ENCODE data around the gene CBR3.
"Not testable (repeated sequence)": the region's sequence is repeated elsewhere in the genome, so short reads cannot be mapped to it uniquely, and the experiment has no call there.

The CBR3 gene

DNA sequence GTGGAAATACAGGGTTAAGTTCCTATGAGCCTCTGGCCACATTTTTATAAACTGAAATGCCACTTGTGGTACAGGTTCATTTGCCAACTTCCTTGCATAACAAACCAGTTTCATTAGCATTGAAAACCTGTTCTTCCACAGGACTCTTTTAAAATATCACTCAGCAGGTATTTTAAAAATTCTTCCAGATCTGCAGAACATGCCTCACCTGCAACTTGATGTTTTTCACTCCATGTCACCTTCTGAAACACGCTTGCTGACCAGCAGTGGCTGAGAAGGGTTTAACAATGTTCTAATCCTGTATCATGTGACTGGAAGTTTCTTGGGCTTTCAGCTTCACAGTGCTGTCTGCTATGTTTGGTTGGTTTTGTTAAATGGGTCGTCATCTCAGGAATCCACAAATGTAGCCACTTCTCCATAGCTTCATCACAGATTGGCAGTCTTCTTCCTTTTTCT is 17.6 kb upstream of the CBR3 start:
- DNase-seq (ENCODE audit: low read depth in 3 of 3): no peak

DNA sequence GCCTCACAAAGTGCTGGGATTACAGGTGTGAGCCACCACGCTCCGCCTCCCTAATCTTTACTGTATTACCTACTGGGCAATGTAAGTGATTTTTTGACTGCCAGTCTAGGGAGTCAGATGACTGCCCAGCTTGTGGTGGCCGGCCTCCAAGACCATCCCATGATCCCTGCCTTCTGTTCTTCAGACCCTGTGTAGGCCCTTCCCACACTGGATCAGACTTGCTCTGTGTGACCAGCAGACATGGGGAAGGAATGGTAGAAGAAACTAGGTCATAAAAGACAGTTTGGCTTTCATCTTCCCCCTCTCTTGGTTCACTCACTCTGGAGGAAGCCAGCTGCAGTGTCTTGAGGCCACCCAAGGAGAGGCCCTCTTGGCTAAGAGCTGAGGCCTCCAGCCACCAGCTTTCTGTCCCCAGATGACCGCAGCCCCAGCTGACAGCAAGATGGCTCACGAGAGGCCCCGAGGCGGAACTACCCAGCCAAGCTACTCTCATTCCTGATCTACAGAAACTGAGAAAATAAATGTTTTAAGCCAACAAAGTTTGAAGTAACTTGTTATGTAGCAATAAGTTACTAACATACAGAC is 14.5 kb upstream of the CBR3 start:
- DNase-seq (ENCODE audit: low read depth in 3 of 3): no peak

DNA sequence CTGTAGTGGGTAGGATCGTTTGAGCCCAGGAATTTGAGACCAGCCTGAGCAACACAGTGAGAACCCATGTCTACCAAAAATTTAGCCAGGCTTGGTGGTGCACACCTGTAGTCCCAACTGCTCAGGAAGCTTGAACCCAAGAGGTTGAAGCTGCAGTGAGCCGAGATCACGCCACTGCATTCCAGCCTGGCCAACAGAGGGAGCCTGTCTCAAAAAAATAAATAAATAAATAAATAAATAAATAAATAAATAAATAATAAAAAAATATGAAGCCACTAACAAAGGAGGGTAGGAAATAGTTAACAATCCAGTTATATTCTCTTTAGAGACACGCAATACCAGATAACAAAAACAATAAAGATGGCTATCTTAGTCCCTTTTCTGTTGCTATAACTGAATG is 11.9 kb upstream of the CBR3 start:
- DNase-seq (ENCODE audit: low read depth in 3 of 3): no peak

DNA sequence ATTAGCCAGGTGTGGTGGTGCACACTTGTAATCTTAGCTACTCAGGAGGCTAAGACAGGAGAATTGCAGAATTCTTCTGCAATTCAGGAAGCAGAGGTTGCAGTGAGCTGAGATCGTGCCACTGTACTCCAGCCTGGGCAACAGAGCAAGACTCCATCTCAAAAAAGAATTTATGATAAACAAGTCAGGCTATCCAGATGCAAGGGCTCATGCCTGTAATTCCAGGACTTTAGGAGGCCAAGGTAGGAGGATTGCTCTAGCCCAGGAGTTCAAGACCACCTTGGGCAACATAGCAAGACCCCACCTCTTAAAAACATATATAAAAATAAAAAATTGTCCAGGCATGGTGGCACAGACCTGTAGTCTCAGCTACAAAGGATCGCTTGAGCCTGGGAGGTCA is 10.5 kb upstream of the CBR3 start:
- no peak for DNase-seq (ENCODE audit: low read depth in 3 of 3)

DNA sequence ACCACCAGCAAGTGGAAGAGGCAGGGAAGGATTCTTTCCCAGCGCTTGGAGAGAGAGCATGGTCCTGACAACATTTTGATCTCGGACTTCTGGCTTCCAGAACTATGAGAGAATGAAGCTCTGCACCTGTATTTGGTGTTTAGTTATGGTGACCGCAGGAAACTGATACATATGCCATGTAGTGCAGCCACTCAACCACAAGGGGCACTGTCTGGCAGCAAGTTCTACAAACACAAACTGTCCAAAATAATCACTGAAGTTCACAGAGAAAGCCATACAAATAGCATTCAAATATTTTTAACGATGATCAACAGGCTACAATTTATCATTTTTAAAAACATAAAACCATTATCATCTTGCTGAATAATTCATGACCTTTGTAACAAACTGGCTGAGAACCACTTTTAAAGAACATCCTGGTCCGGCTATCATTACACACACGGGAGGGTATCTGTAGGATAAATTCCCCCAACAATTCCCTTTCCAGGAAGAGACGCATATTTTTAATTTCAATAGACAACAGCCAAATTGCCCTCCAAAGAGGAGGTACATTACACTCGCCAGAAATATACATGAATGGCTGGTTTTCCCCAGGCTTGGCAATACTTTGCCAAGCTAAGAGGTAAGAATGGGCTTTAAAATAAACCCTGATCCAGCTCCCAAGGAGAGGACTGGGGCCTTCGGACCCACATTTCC is 9.2 kb upstream of the CBR3 start:
- peak in 1 of 3 donors; percentile 31 for DNase-seq (ENCODE audit: low read depth in 3 of 3)

DNA sequence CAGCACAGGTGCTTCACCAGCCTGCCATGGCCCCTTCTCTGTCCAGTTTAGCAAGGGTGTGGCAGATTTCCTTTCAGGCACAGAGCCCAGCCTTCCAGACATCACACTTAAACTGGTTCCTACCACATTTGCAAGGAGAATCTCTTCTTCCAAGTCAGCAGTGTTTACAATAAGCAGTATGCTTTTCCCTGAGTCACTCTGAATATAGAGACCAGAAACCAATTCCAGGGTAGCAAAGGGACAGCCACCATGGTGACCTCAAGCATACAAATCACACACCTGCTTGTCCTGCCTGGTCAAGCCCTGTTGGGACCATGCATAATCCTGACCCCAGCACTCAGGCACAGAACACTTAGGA is 8.7 kb upstream of the CBR3 start:
- DNase-seq (ENCODE audit: low read depth in 3 of 3): no peak

DNA sequence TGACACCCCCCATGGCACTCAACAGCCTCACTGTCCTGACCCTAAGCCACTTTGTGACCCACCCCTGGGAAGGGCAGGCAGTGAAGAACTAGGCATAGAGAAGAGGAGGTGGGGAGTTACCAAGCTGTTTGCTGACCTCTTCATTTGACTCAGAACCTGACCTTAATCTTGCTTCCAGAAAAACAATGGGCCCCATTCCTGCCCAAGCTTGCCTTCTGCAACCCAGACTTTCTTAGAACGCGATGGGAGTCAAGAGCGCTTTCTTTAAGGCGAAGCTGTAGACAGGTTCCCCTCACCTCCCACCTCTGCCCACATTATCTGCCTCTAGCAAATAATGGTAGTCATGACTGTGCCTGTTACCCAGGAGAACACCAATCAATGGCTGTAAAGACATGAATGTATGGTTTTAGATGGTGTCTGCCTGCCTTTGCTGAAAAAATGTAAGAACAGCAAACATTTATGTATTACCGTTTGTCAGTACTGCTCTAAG is 8.2 kb upstream of the CBR3 start:
- DNase-seq (ENCODE audit: low read depth in 3 of 3): no peak

DNA sequence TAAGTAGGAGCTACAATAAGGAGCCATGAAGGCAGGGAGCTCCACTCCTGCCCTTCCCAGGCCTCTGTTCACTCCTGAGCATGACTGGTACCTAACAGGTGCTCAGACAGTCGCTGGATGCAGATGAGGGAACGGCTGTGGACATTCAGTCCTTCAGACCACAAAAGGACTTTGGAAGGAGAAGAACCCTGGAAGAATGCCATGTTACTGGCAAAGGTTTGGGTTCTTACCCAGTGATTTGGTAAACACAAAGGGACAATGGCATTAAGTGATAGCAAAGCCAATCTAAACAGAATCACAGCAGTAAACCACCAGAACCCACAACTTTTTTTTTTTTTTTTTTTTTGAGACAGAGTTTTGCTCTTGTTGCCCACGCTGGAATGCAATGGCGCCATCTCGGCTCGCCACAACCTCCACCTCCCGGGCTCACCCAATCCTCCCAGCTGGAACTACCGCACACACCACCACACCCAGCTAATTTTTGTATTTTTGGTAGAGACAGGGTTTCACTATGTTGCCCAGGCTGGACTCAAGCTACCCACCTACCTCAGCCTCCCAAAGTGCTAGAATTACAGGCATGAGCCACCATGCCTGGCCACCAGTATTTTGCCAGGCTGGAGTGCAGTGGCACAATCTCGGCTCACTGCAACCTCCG is 7.5 kb upstream of the CBR3 start:
- no peak for DNase-seq (ENCODE audit: low read depth in 3 of 3)

DNA sequence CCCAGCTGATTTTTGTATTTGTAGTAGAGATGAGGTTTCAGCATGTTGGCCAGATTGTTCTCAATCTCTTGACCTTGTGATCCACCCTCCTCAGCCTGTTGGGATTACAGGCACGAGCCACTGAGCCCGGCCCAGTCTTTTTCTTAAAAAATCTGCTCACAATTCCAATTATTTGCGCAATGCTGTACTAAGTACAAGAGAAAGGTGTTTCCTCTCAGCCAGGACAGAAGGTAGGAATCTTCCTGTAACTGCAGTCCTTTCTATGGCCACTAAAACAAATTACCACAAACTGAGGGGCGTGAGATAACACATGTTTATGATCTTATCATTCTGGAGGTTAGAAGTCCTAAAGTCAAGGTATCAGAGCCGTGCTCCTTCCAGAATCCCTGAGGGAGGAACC is 6.9 kb upstream of the CBR3 start:
- no peak for DNase-seq (ENCODE audit: low read depth in 3 of 3)

DNA sequence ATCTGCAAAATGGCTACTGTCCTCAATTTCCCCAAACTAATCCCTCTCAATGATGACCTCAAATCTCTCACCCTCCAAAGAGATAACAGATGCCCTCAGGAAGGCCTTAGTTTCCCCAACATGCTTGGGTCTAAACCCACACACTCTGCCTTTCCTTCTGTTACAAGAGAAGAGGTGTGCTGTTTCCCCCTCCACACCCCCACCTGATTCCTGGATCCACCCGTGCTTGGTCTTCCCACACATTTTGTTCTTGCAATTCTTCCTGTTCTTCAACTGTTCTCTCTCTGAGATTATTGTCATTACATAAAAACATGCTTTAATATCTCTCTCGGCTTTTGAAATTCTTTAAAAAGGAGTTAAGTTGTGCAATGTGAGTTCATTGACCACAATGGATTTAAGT is 5.7 kb upstream of the CBR3 start:
- DNase-seq (ENCODE audit: low read depth in 3 of 3): no peak

DNA sequence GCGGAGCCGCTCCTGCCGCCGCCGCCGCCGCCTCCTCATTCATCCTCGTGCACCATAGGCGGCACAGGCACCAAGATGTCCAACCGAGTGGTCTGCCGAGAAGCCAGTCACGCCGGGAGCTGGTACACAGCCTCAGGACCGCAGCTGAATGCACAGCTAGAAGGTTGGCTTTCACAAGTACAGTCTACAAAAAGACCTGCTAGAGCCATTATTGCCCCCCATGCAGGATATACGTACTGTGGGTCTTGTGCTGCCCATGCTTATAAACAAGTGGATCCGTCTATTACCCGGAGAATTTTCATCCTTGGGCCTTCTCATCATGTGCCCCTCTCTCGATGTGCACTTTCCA is 4.5 kb upstream of the CBR3 start:
- not testable (repeated sequence) for DNase-seq (ENCODE audit: low read depth in 3 of 3)

DNA sequence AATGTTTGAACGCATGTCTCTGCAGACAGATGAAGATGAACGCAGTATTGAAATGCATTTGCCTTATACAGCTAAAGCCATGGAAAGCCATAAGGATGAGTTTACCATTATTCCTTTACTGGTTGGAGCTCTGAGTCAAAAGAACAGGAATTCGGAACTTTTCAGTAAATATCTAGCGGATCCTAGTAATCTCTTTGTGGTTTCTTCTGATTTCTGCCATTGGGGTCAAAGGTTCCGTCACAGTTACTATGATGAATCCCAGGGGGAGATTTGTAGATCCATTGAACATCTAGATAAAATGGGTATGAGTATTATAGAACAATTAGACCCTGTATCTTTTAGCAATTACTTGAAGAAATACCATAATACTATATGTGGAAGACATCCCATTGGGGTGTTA is 4.0 kb upstream of the CBR3 start:
- DNase-seq (ENCODE audit: low read depth in 3 of 3): not testable (repeated sequence)

DNA sequence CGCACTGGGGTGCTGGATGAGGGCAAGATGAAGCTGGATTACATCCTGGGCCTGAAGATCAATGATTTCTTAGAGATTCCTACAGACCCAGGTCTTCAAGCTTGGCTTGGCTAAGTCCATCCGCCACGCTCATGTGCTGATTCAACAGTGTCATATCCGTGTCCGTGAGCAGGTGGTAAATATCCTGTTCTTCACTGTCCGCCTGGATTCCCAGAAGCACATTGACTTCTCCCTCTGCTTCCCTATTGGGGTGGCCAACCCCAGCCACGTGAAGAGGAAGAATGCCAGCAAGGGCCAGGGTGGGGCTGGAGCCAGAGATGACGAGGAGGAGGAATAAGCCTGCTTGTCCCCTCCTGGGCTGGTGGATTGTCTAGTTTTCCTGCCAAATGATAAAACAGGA is 2.2 kb upstream of the CBR3 start:
- no peak for DNase-seq (ENCODE audit: low read depth in 3 of 3)

DNA sequence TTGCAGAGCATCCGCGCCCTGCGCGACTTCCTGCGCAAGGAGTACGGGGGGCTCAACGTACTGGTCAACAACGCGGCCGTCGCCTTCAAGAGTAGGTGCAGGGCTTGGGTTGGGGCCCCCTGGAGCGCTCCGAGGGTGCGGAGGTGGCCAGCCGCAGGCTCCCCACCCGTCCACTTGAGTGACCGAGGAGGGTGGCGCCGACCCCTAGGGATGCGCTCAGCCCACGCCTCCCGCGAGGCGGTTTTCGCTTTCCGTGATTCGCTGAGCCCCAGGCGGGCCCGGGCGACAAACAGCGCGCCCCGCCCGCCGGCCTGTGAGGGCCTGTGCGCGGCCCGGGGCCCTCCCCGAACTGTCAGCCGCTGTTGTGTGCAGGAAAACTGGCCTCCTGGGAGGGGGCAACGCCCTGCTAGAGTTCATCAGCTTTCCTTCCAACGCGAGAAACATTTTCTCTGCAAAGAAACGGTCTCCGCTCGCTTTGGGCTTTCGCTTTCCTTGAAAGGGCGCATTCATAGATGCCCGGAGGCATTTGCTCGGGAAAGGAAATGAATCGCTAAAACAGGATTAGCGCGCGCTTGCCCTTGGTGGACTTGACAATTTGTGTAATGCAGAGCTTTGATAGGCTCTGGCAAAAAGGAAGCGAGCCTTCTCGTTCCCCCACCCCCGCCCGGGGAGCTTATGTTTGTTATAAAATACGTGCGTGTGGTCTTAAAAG is 668 bp downstream of the CBR3 start:
- DNase-seq (ENCODE audit: low read depth in 3 of 3): peak in 2 of 3 donors; percentile 28 to 45

DNA sequence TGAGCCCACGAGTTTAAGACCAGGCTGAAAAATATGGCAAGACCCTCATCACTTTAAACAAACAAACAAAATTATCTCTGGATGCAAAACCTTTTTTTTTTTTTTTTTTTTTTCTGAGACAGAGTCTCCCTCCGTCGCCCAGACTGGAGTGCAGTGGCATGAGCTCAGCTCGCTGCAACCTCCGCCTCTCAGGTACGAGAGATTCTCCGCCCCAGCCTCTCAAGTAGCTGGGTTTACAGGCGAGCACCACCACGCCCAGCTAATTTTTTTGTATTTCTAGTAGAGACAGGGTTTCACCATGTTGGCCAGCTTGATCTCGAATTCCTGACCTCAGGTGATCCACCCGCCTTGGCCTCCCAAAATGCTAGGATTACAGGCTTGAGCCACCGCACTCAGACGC is 4.9 kb downstream of the CBR3 start:
- not testable (repeated sequence) for DNase-seq (ENCODE audit: low read depth in 3 of 3)

DNA sequence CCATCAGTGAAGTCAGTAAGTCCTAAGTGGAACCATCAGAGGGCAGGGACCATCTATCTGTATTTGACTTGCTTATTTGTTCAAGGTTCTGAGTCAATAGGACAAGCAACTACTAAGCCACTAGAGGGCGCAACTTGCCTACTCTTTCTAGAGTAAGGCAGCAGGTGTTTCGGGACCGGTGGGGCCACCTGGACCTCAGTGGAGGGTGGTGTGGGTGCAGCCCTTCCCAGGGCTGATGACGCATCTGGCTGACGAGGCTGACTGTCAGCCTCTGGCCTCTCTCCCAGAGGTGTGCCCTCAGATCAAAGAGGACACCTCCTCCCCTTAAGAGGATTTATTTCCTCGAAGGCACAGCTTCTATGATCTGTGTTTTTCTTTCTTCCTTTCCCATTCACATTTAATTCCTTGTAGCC is 6.6 kb downstream of the CBR3 start:
- DNase-seq (ENCODE audit: low read depth in 3 of 3): peak; percentile 76 to 91 (median 78)

DNA sequence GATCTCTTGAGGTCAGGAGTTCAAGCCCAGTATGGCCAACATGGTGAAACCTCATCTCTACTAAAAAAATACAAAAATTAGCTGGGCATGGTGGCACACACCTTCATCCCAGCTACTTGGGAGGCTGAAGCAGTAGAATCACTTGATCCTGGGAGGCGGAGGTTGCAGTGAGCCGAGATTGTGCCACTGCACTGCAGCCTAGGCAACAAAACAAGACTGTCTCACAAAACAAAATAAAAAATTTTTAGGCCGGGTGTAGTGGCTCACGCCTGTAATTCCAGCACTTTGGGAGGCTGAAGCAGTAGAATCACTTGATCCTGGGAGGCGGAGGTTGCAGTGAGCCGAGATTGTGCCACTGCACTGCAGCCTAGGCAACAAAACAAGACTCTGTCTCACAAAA is 9.4 kb downstream of the CBR3 start:
- DNase-seq (ENCODE audit: low read depth in 3 of 3): not testable (repeated sequence)

DNA sequence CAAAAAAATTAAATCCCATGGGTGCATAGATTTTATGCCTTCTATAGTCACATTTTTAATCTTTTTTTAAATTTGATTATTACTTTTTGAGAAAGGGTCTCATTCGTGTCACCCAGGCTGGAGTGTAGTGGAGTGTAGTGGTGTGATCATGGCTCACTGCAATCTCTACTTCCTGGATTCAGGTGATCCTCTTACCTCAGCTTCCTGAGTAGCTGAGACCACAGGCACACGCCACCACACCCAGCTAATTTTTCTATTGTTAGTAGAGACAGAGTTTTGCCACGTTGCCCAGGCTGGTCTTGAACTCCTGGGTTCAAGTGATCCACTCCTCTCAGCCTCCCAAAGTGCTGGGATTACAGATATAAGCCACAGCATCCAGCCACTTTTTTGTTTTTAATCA is 10.4 kb downstream of the CBR3 start:
- no peak for DNase-seq (ENCODE audit: low read depth in 3 of 3)

DNA sequence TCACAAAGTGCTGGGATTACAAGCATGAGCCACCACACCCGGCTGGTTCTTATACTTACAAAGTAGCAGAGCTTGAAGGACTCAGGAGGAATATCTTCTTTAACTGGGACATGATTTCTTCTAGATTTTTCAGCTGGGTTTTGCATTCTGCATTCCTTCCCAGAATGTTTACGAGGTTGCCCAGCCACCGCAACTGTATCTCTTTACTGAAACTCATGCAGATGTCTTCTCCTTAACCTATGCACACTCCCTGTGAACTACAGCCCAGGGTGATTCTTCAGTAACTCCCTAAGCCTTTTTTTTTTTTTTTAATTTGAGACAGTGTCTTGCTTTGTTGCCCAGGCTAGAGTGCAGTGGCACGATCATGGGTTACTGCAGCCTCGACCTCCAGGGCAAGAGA is 13.0 kb downstream of the CBR3 start:
- no peak for DNase-seq (ENCODE audit: low read depth in 3 of 3)

DNA sequence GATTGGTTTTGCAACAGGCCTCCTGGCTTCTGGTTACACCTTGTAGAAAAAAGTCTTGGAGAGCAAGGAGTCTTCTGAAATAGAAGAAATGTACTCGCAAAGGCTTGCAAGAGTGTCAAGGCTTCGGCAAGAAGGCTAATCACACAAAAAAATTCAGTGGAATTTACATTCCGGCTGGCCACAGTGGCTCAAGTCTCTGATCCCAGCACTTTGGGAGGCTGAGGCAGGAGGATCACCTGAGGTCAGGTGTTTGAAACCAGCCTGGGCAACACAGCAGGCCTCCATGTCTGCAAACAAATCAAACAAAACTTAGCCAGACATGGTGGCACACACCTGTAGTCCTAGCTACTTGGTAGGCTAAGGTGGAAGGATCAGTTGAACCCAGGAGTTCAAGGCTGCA is 14.0 kb downstream of the CBR3 start:
- DNase-seq (ENCODE audit: low read depth in 3 of 3): no peak

DNA sequence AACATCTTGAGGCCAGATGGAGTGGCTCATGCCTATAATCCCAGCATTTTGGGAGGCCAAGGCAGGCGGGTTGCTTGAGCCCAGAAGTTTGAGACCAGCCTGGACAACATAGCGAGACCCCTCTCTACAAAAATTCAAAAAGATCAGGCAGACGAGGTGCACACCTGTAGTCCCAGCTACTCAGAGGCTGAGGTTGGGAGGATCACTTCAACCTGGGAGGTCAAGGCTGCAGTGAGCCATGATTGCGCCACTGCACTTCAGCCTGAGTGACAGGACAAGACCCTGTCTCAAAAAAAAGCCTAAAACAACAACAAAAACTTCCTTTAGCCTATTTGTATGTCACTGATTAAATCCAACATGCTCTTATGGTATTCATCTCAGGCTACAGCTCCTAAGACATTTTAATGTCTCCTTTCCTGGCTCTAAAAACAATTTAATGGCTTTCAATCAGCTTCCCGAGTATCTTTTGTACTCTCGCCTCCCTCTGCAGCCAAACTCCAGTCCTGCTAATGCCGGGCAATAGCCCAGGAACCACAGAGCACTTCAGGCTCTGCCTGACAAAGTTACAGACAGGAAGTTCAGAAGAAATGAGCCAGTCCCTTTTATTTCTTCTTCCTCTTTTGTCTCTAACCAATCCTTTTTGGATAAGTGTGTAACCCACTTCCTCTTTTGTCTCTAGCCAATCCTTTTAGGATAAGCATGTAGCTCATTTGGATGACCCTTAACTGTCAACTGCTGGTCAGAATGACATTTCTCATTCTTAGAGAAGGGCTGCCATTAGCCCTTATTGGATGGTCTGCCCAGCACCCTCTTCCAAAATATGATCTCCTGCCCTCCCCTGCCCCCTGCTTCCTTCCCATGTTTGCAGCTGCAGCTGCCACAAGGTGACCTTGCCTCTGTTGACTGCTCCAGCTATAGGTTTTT is 15.2 kb downstream of the CBR3 start:
- no peak for DNase-seq (ENCODE audit: low read depth in 3 of 3)

Measured in stimulated activated CD4-positive, alpha-beta T cell treated with anti-CD3 and anti-CD28 coated beads, TNF-alpha, amount 100 ng/mL, for 48 hours (primary cell).